Ecto neural progenitor cell (in vitro differentiated cells): Measurements from ENCODE around the gene PRR16.
A peak's percentile ranks its signal among the peaks of the same experiment; 100 is the strongest.

Source experiments
- DNase-seq: peaks from one replicate; pipeline ENCODE4 v3.0.0-alpha.2; 2018; ENCODE audit warnings: low spot score

PRR16 gene

GRCh38 chr5:120463006-120463680, 957 bp upstream of the PRR16 start:
- DNase-seq, result no peak

- peak; percentile 59 for DNase-seq
Measured at GRCh38 chr5:120464627-120465435, 731 bp downstream of the PRR16 start.

- peak; percentile 75 for DNase-seq
Measured at GRCh38 chr5:120465436-120465961, 1.4 kb downstream of the PRR16 start.

GRCh38 chr5:120466341-120467006, 2.4 kb downstream of the PRR16 start:
- DNase-seq, result no peak

GRCh38 chr5:120471971-120472370, 7.9 kb downstream of the PRR16 start:
- no peak for DNase-seq

GRCh38 chr5:120472911-120473310, 8.8 kb downstream of the PRR16 start:
- no peak for DNase-seq

GRCh38 chr5:120473332-120473731, 9.2 kb downstream of the PRR16 start:
- DNase-seq, result no peak

GRCh38 chr5:120476063-120476462, 12.0 kb downstream of the PRR16 start:
- DNase-seq, result no peak

GRCh38 chr5:120479066-120479465, 15.0 kb downstream of the PRR16 start:
- no peak for DNase-seq

GRCh38 chr5:120499876-120500563, 35.9 kb downstream of the PRR16 start:
- DNase-seq, result no peak

GRCh38 chr5:120502531-120502930, 38.4 kb downstream of the PRR16 start:
- DNase-seq, result no peak

GRCh38 chr5:120503341-120503740, 39.2 kb downstream of the PRR16 start:
- no peak for DNase-seq

GRCh38 chr5:120504057-120504456, 40.0 kb downstream of the PRR16 start:
- DNase-seq, result no peak

- no peak for DNase-seq
Measured at GRCh38 chr5:120507197-120507596, 43.1 kb downstream of the PRR16 start.

GRCh38 chr5:120507800-120508463, 43.8 kb downstream of the PRR16 start:
- no peak for DNase-seq

- no peak for DNase-seq
Measured at GRCh38 chr5:120509053-120509452, 45.0 kb downstream of the PRR16 start.

- no peak for DNase-seq
Measured at GRCh38 chr5:120510098-120510637, 46.1 kb downstream of the PRR16 start.

GRCh38 chr5:120510994-120511686, 47.0 kb downstream of the PRR16 start:
- no peak for DNase-seq

GRCh38 chr5:120512068-120512467, 48.0 kb downstream of the PRR16 start:
- DNase-seq, result no peak

GRCh38 chr5:120512791-120513650, 48.9 kb downstream of the PRR16 start:
- DNase-seq, result no peak
